SU-DHL-6 (cell line): Measurements from ENCODE around the gene NOSIP.

Experiments used
- H2AFZ ChIP-seq: fragments of 200-600 bp; sonication (generic); 2 replicates; pipeline ENCODE4 v1.6.1; 2014; ENCODE audit warnings: low read depth, mild to moderate bottlenecking, moderate library complexity, mixed read lengths, antibody characterized with exemption, low read length; ENCODE audit not compliant: severe bottlenecking
- H3F3A ChIP-seq: fragments of 200-600 bp; shearing (Covaris generic); 2 replicates; pipeline ENCODE4 v1.6.0; 2016; ENCODE audit warnings: antibody characterized with exemption, mild to moderate bottlenecking; ENCODE audit not compliant: insufficient read depth
- H3K27ac ChIP-seq: fragments of 200-600 bp; sonication (generic); 2 replicates; pipeline ENCODE4 v1.5.1; 2016; ENCODE audit warnings: low read depth, mild to moderate bottlenecking, low read length, moderate library complexity, mixed read lengths
- H3K27me3 ChIP-seq: fragments of 200-600 bp; sonication (generic), shearing (Covaris generic); 2 replicates; pipeline ENCODE4 v1.6.0; 2014; ENCODE audit warnings: mild to moderate bottlenecking, low read length
- H3K36me3 ChIP-seq: fragments of 200-600 bp; sonication (generic); 2 replicates; pipeline ENCODE4 v1.6.1; 2014; ENCODE audit warnings: mild to moderate bottlenecking, low read length, mixed read lengths
- H3K4me2 ChIP-seq: fragments of 300-600, 200-600 bp; shearing (Covaris generic), sonication (generic); 2 replicates; pipeline ENCODE4 v1.6.0; 2014; ENCODE audit warnings: low read length, low read depth, mild to moderate bottlenecking; ENCODE audit not compliant: poor library complexity, severe bottlenecking
- H3K4me3 ChIP-seq: fragments of 200-600 bp; sonication (generic); 2 replicates; pipeline ENCODE4 v1.5.1; 2014; ENCODE audit warnings: antibody characterized with exemption, low read length, mild to moderate bottlenecking, mixed read lengths; ENCODE audit not compliant: insufficient read depth, poor library complexity, severe bottlenecking
- H3K79me2 ChIP-seq: fragments of 200-600 bp; sonication (generic); 2 replicates; pipeline ENCODE4 v1.6.1; 2014; ENCODE audit warnings: mild to moderate bottlenecking, low read length, moderate library complexity; ENCODE audit not compliant: insufficient read depth
- H3K9ac ChIP-seq: fragments of 200-600 bp; sonication (generic); 2 replicates; pipeline ENCODE4 v1.7.0; 2014; ENCODE audit warnings: mild to moderate bottlenecking, low read length
- H3K9me2 ChIP-seq: fragments of 200-600 bp; sonication (generic); replicated peaks from 2 replicates; pipeline ENCODE4 v1.6.1; 2014; ENCODE audit warnings: low read length; ENCODE audit not compliant: insufficient read depth
- H3K9me3 ChIP-seq: fragments of 200-600 bp; sonication (generic); 2 replicates; pipeline ENCODE4 v1.6.1; 2014; ENCODE audit warnings: low read length, mixed read lengths; ENCODE audit not compliant: insufficient read depth
- H4K20me1 ChIP-seq: fragments of 200-600 bp; sonication (generic); 2 replicates; pipeline ENCODE4 v1.6.1; 2014; ENCODE audit warnings: low read depth, mild to moderate bottlenecking, antibody characterized with exemption, low read length, moderate library complexity, mixed read lengths
- CTCF ChIP-seq: fragments of 200-600 bp; sonication (generic); IDR thresholded peaks from one replicate; pipeline ENCODE4 v1.5.1; 2017; ENCODE audit warnings: antibody characterized with exemption, mild to moderate bottlenecking, low read length, moderate library complexity; ENCODE audit not compliant: insufficient read depth, poor library complexity, severe bottlenecking
- EZH2phosphoT487 ChIP-seq: fragments of 200-600 bp; sonication (generic), shearing (Covaris generic); conservative IDR thresholded peaks from 2 replicates; pipeline ENCODE4 v1.6.1; 2018; ENCODE audit warnings: mild to moderate bottlenecking, antibody characterized with exemption, low read length, moderate library complexity, mixed read lengths

The NOSIP gene

GRCh38 chr19:49601482-49602038 lies 21.2 kb upstream of the NOSIP start:
- Histone ChIP-seq H3K4me2 (no peak overlapping the region), H4K20me1 (no peaks in the 10 kb centered on the region), H2AFZ (no peak overlapping the region), H3K9me2 (no peaks in the 10 kb centered on the region), H3K4me3 (no peak overlapping the region), H3K9me3 (no peaks in the 10 kb centered on the region), H3F3A (no peaks in the 10 kb centered on the region), H3K9ac (no peak overlapping the region), H3K27me3 (no peaks in the 10 kb centered on the region), H3K79me2 (peaks cover 35% of the 10 kb centered on the region; the same call in 1 of the 2 replicates), H3K36me3 (no peaks in the 10 kb centered on the region), H3K27ac (no peak overlapping the region)
- no peak for TF ChIP-seq EZH2phosphoT487
- no peak for TF ChIP-seq CTCF

GRCh38 chr19:49599378-49600295 lies 19.3 kb upstream of the NOSIP start:
- Histone ChIP-seq H3F3A (no peaks in the 10 kb centered on the region), H2AFZ (no peak overlapping the region), H3K36me3 (no peaks in the 10 kb centered on the region), H3K27ac (no peak overlapping the region), H3K4me2 (no peak overlapping the region), H3K4me3 (no peak overlapping the region), H3K9ac (no peak overlapping the region), H3K9me3 (no peaks in the 10 kb centered on the region), H3K27me3 (no peaks in the 10 kb centered on the region), H3K9me2 (no peaks in the 10 kb centered on the region), H4K20me1 (no peaks in the 10 kb centered on the region), H3K79me2 (peaks cover 32% of the 10 kb centered on the region)
- no peak for TF ChIP-seq EZH2phosphoT487
- no peak for TF ChIP-seq CTCF

GRCh38 chr19:49597703-49597974 lies 17.3 kb upstream of the NOSIP start:
- H3K27me3 ChIP-seq, result no peaks in the 10 kb centered on the region
- H3K9ac ChIP-seq, result no peak overlapping the region
- no peaks in the 10 kb centered on the region for H3K9me2 ChIP-seq
- peaks cover 9% of the 10 kb centered on the region for H3F3A ChIP-seq
- H3K4me2 ChIP-seq, result no peak overlapping the region
- no peak overlapping the region for H2AFZ ChIP-seq
- H3K79me2 ChIP-seq, result peaks cover 35% of the 10 kb centered on the region
- peaks cover 2% of the 10 kb centered on the region; the same call in 1 of the 2 replicates for H3K36me3 ChIP-seq
- H4K20me1 ChIP-seq, result no peaks in the 10 kb centered on the region; the same call in 1 of the 2 replicates
- no peak overlapping the region for H3K27ac ChIP-seq
- H3K4me3 ChIP-seq, result no peak overlapping the region
- no peaks in the 10 kb centered on the region for H3K9me3 ChIP-seq
- no peak for TF ChIP-seq CTCF
- TF ChIP-seq EZH2phosphoT487, result no peak
